HUES48 (cell line): ENCODE measurements around the gene FILIP1.

Source experiments
- H3K27ac ChIP-seq: one replicate; pipeline ENCODE4 v1.7.0; 2013; ENCODE audit warnings: low read depth, low read length, inconsistent platforms
- H3K27me3 ChIP-seq: 2 replicates; pipeline ENCODE4 v1.6.1; 2013; ENCODE audit warnings: mild to moderate bottlenecking, low read length; ENCODE audit not compliant: control insufficient read depth, insufficient read depth
- H3K36me3 ChIP-seq: 2 replicates; pipeline ENCODE4 v1.6.1; 2013; ENCODE audit warnings: low read length; ENCODE audit not compliant: control insufficient read depth, insufficient read depth
- H3K4me1 ChIP-seq: 2 replicates; pipeline ENCODE4 v1.6.1; 2013; ENCODE audit warnings: mild to moderate bottlenecking, low read length; ENCODE audit not compliant: control insufficient read depth, insufficient read depth
- H3K4me3 ChIP-seq: 2 replicates; pipeline ENCODE4 v1.5.1; 2013; ENCODE audit warnings: mild to moderate bottlenecking, low read depth, low read length
- H3K9ac ChIP-seq: 2 replicates; pipeline ENCODE4 v1.6.1; 2013; ENCODE audit warnings: mild to moderate bottlenecking, low read depth, low read length, moderate library complexity
- H3K9me3 ChIP-seq: 2 replicates; pipeline ENCODE4 v1.6.1; 2013; ENCODE audit warnings: low read length; ENCODE audit not compliant: control insufficient read depth, insufficient read depth

The FILIP1 gene

GRCh38 chr6:75368151-75368779 lies 125.3 kb downstream of the FILIP1 start:
- no peaks in the 10 kb centered on the region for H3K36me3 ChIP-seq
- H3K4me1 ChIP-seq = peaks cover 9% of the 10 kb centered on the region
- no peak overlapping the region for H3K4me3 ChIP-seq
- H3K27ac ChIP-seq = no peak overlapping the region
- H3K9ac ChIP-seq = no peak overlapping the region
- H3K27me3 ChIP-seq = no peaks in the 10 kb centered on the region
- H3K9me3 ChIP-seq = no peaks in the 10 kb centered on the region

GRCh38 chr6:75363304-75363703 lies 130.3 kb downstream of the FILIP1 start:
- Histone ChIP-seq H3K27ac (no peak overlapping the region), H3K27me3 (no peaks in the 10 kb centered on the region), H3K9ac (no peak overlapping the region), H3K4me1 (peaks cover 6% of the 10 kb centered on the region), H3K4me3 (no peak overlapping the region), H3K36me3 (no peaks in the 10 kb centered on the region), H3K9me3 (no peaks in the 10 kb centered on the region)

- Histone ChIP-seq H3K9ac (no peak overlapping the region), H3K36me3 (no peaks in the 10 kb centered on the region), H3K27ac (no peak overlapping the region), H3K9me3 (no peaks in the 10 kb centered on the region), H3K4me3 (no peak overlapping the region), H3K27me3 (peaks cover 3% of the 10 kb centered on the region; the same call in 1 of the 2 replicates), H3K4me1 (peaks cover 21% of the 10 kb centered on the region)
Measured at GRCh38 chr6:75353644-75354043, 140.0 kb downstream of the FILIP1 start.

GRCh38 chr6:75351570-75351969 lies 142.0 kb downstream of the FILIP1 start:
- no peak overlapping the region for H3K9ac ChIP-seq
- no peak overlapping the region for H3K27ac ChIP-seq
- no peaks in the 10 kb centered on the region for H3K9me3 ChIP-seq
- H3K27me3 ChIP-seq = peaks cover 3% of the 10 kb centered on the region; the same call in 1 of the 2 replicates
- H3K36me3 ChIP-seq = no peaks in the 10 kb centered on the region
- peaks cover 26% of the 10 kb centered on the region for H3K4me1 ChIP-seq
- H3K4me3 ChIP-seq = no peak overlapping the region

- no peaks in the 10 kb centered on the region for H3K9me3 ChIP-seq
- H3K9ac ChIP-seq = no peak overlapping the region
- peaks cover 32% of the 10 kb centered on the region for H3K4me1 ChIP-seq
- peaks cover 3% of the 10 kb centered on the region; the same call in 1 of the 2 replicates for H3K27me3 ChIP-seq
- H3K36me3 ChIP-seq = no peaks in the 10 kb centered on the region
- H3K27ac ChIP-seq = no peak overlapping the region
- no peak overlapping the region for H3K4me3 ChIP-seq
Measured at GRCh38 chr6:75350808-75351207, 142.8 kb downstream of the FILIP1 start.

GRCh38 chr6:75350156-75350555 lies 143.4 kb downstream of the FILIP1 start:
- Histone ChIP-seq H3K4me3 (peak overlapping the region; percentile 90), H3K9ac (peak overlapping the region; percentile 86; the same call in 1 of the 2 replicates), H3K4me1 (peaks cover 39% of the 10 kb centered on the region), H3K9me3 (no peaks in the 10 kb centered on the region), H3K27ac (peak overlapping the region; percentile 93), H3K27me3 (peaks cover 3% of the 10 kb centered on the region; the same call in 1 of the 2 replicates), H3K36me3 (no peaks in the 10 kb centered on the region)

- Histone ChIP-seq H3K9me3 (no peaks in the 10 kb centered on the region), H3K27me3 (peaks cover 3% of the 10 kb centered on the region; the same call in 1 of the 2 replicates), H3K4me3 (peak overlapping the region; percentile 90), H3K36me3 (no peaks in the 10 kb centered on the region), H3K4me1 (peaks cover 43% of the 10 kb centered on the region), H3K27ac (peak overlapping the region; percentile 93), H3K9ac (peak overlapping the region; percentile 86)
Measured at GRCh38 chr6:75349262-75349984, 144.2 kb downstream of the FILIP1 start.

- H3K9ac ChIP-seq = peak overlapping the region; percentile 86
- peak overlapping the region; percentile 93 for H3K27ac ChIP-seq
- peaks cover 43% of the 10 kb centered on the region for H3K4me1 ChIP-seq
- no peaks in the 10 kb centered on the region for H3K36me3 ChIP-seq
- peak overlapping the region; percentile 90 for H3K4me3 ChIP-seq
- H3K9me3 ChIP-seq = no peaks in the 10 kb centered on the region
- peaks cover 3% of the 10 kb centered on the region; the same call in 1 of the 2 replicates for H3K27me3 ChIP-seq
Measured at GRCh38 chr6:75348882-75349261, 144.7 kb downstream of the FILIP1 start.

GRCh38 chr6:75347898-75348610 lies 145.5 kb downstream of the FILIP1 start:
- H3K9me3 ChIP-seq = no peaks in the 10 kb centered on the region
- peaks cover 43% of the 10 kb centered on the region for H3K4me1 ChIP-seq
- no peak overlapping the region for H3K4me3 ChIP-seq
- no peaks in the 10 kb centered on the region for H3K36me3 ChIP-seq
- H3K27ac ChIP-seq = no peak overlapping the region
- H3K27me3 ChIP-seq = peaks cover 3% of the 10 kb centered on the region; the same call in 1 of the 2 replicates
- H3K9ac ChIP-seq = no peak overlapping the region

- peaks cover 3% of the 10 kb centered on the region; the same call in 1 of the 2 replicates for H3K27me3 ChIP-seq
Measured at GRCh38 chr6:75345413-75345812, 148.2 kb downstream of the FILIP1 start.

More at GRCh38 chr6:75345413-75345812, 148.2 kb downstream of the FILIP1 start:
- peaks cover 39% of the 10 kb centered on the region for H3K4me1 ChIP-seq
- no peaks in the 10 kb centered on the region for H3K9me3 ChIP-seq
- H3K36me3 ChIP-seq = no peaks in the 10 kb centered on the region
- H3K4me3 ChIP-seq = no peak overlapping the region
- no peak overlapping the region for H3K9ac ChIP-seq
- no peak overlapping the region for H3K27ac ChIP-seq
